Measurements from ENCODE around the gene MXD1.
"Not testable (repeated sequence)": the region's sequence is repeated elsewhere in the genome, so short reads cannot be mapped to it uniquely, and the experiment has no call there.

MXD1 gene

DNA sequence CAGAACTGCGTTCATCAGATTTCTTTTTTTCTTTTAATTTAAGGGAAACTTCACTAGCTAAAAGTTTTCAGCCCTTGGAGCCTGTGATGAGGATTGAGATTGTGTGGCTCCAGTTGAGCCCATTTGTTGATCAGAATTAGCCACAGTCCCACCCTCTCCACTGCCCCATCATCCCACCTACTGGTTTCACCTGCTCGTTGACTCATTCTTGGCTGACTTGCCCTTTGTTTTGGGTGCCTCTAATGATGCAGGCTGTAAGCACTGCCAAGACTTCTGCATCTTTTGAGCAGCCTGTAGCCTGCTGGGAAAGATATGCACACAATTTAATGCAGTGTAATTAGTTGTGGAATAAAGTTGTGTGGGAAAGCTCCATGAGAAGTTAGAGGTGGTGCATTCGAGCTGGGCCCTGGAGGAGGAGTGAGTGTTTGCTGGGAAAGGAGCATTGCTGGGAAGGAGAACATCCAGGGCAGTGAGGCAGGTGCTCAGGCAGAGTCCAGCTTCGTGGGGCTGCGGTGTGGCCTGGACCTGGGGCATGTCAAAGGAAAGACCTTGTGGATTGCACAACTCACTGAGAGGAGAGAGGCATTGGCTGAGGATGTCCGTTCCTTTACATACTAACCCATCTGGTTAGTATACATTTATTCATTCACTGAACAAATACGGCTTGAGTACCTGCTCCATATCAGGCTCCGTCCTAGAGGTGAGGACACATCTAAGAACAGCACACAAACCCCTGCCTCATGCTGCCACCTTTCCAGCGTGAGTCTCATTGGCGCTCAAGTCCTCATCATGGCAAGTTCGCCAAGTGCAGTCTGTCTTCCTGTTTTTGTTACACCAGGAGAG lies 28.3 kb downstream of the MXD1 start:
- no peaks in the 10 kb centered on the region for H3K27me3 Mint-ChIP-seq
- DNase-seq (ENCODE audit: low spot score in 2 of 2) (no peak), ATAC-seq (ENCODE audit: low read depth) (no peak)
- H3K36me3 Mint-ChIP-seq, result peaks cover 24% of the 10 kb centered on the region
- no peak overlapping the region for H3K4me3 Mint-ChIP-seq
- no peak overlapping the region for H3K27ac Mint-ChIP-seq
- peaks cover 8% of the 10 kb centered on the region for H3K4me1 Mint-ChIP-seq
- no peaks in the 10 kb centered on the region for H3K9me3 Mint-ChIP-seq

GRCh38 chr2:69943843-69944525 lies 29.1 kb downstream of the MXD1 start:
- Mint-ChIP-seq H3K27ac (no peak overlapping the region), H3K4me1 (peaks cover 8% of the 10 kb centered on the region)
- ATAC-seq (ENCODE audit: low read depth), result no peak

DNA sequence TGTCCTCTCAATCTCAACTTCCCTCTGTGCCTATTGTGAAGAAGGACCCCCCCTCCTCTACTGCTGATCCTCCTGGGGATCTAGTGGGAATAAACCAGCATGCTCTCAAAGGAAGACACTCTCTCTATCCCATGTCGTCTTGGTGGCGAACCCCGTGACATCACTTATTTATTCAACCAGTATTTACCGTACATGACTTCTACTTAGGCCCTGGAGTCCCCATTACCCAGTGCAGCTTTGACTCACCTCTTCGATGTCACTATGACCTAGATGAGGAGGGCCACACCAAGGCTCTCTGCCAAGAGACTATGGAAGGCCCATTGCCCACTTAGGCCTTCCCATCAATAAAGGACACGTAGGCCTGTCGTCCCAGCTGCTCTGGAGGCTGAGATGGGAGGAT lies 29.8 kb downstream of the MXD1 start:
- DNase-seq (ENCODE audit: low spot score in 2 of 2) (no peak), ATAC-seq (ENCODE audit: low read depth) (no peak)
- H3K27me3 Mint-ChIP-seq, result no peaks in the 10 kb centered on the region
- H3K9me3 Mint-ChIP-seq, result no peaks in the 10 kb centered on the region
- peaks cover 10% of the 10 kb centered on the region for H3K36me3 Mint-ChIP-seq
- H3K4me3 Mint-ChIP-seq, result no peak overlapping the region
- no peak overlapping the region for H3K27ac Mint-ChIP-seq
- peaks cover 8% of the 10 kb centered on the region for H3K4me1 Mint-ChIP-seq

More at GRCh38 chr2:69943843-69944525, 29.1 kb downstream of the MXD1 start:
- Mint-ChIP-seq H3K36me3 (peaks cover 16% of the 10 kb centered on the region), H3K9me3 (no peaks in the 10 kb centered on the region), H3K27me3 (no peaks in the 10 kb centered on the region), H3K4me3 (no peak overlapping the region)
- no peak for DNase-seq (ENCODE audit: low spot score in 2 of 2)

GRCh38 chr2:69945441-69945840 lies 30.5 kb downstream of the MXD1 start:
- peaks cover 10% of the 10 kb centered on the region for H3K36me3 Mint-ChIP-seq
- no peak for DNase-seq (ENCODE audit: low spot score in 2 of 2)
- H3K9me3 Mint-ChIP-seq, result no peaks in the 10 kb centered on the region
- ATAC-seq (ENCODE audit: low read depth), result no peak
- no peak overlapping the region for H3K4me3 Mint-ChIP-seq
- no peak overlapping the region for H3K27ac Mint-ChIP-seq
- H3K27me3 Mint-ChIP-seq, result no peaks in the 10 kb centered on the region
- peaks cover 8% of the 10 kb centered on the region for H3K4me1 Mint-ChIP-seq

DNA sequence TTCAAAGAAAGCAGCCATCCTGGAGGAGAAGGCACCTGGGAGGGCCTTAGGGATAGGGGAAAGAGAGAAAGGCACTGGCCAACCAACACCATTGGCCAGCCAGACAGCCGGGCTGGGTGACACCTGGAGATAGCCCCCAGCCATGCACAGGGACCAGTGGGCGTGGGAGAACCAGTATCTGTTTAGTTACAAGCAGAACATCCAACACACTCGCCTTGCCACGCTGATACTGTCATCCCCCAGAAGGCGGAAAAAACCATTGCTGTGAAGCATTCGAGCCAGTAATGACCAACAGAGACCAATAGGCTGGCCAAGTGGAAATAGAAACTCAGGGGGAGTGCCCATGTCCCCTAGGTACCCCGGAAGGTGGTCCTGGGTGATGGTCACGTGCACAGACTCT lies 31.0 kb downstream of the MXD1 start:
- DNase-seq (ENCODE audit: low spot score in 2 of 2) (no peak), ATAC-seq (ENCODE audit: low read depth) (no peak)
- H3K27ac Mint-ChIP-seq, result no peak overlapping the region
- peaks cover 8% of the 10 kb centered on the region for H3K4me1 Mint-ChIP-seq
- no peaks in the 10 kb centered on the region for H3K27me3 Mint-ChIP-seq
- no peak overlapping the region for H3K4me3 Mint-ChIP-seq
- H3K36me3 Mint-ChIP-seq, result peaks cover 10% of the 10 kb centered on the region
- H3K9me3 Mint-ChIP-seq, result no peaks in the 10 kb centered on the region

GRCh38 chr2:69946351-69947324 lies 31.7 kb downstream of the MXD1 start:
- DNase-seq (ENCODE audit: low spot score in 2 of 2), result no peak
- no peak overlapping the region for H3K27ac Mint-ChIP-seq
- peaks cover 8% of the 10 kb centered on the region for H3K4me1 Mint-ChIP-seq
- H3K9me3 Mint-ChIP-seq, result no peaks in the 10 kb centered on the region
- H3K36me3 Mint-ChIP-seq, result peaks cover 10% of the 10 kb centered on the region
- H3K27me3 Mint-ChIP-seq, result no peaks in the 10 kb centered on the region
- peak; percentile 44 for ATAC-seq (ENCODE audit: low read depth)
- H3K4me3 Mint-ChIP-seq, result no peak overlapping the region

GRCh38 chr2:69947325-69947931 lies 32.5 kb downstream of the MXD1 start:
- Mint-ChIP-seq H3K27me3 (peaks cover 2% of the 10 kb centered on the region), H3K9me3 (no peaks in the 10 kb centered on the region), H3K27ac (no peak overlapping the region), H3K36me3 (peaks cover 6% of the 10 kb centered on the region), H3K4me3 (no peak overlapping the region), H3K4me1 (peaks cover 10% of the 10 kb centered on the region)
- ATAC-seq (ENCODE audit: low read depth), result no peak
- no peak for DNase-seq (ENCODE audit: low spot score in 2 of 2)

- H3K4me3 Mint-ChIP-seq, result no peak overlapping the region
- peaks cover 3% of the 10 kb centered on the region for H3K36me3 Mint-ChIP-seq
- ATAC-seq (ENCODE audit: low read depth) (no peak), DNase-seq (ENCODE audit: low spot score in 2 of 2) (no peak)
- H3K27ac Mint-ChIP-seq, result no peak overlapping the region
- H3K9me3 Mint-ChIP-seq, result no peaks in the 10 kb centered on the region
- peaks cover 2% of the 10 kb centered on the region for H3K27me3 Mint-ChIP-seq
- H3K4me1 Mint-ChIP-seq, result peaks cover 14% of the 10 kb centered on the region
Observed at GRCh38 chr2:69948032-69948962, 33.4 kb downstream of the MXD1 start.

DNA sequence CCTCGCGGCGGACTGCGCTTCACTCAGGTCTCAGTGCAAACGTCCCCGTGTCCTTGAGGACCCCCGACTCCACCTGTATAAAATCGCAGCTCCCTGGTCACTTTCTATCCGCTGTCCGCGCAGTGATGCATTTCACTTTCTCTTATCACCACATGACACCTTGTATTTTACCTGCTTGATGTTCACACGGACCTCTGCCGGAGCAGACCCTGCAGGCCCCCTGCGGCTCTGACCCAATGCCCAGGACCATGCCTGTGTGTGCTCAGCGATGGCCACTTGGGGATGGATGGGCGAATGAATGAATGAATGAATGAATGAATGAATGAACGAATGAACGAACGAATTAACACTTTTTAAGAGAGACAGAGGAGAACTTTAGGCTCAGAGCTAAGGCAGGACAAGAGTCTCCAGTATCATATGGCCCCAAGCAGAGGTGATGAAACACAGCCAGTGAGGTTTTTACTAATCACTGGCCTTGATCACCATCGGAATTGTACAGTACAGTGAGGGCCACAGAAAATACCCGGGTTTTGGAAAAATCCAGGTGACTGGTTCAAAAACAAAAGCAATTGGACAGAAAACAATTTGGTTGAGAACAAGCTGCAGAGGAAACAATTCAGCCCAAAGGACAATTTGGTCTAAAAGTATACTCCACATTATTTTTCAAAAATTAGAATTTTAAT lies 34.2 kb downstream of the MXD1 start:
- DNase-seq (ENCODE audit: low spot score in 2 of 2), result no peak
- peaks cover 14% of the 10 kb centered on the region for H3K4me1 Mint-ChIP-seq
- H3K4me3 Mint-ChIP-seq, result no peak overlapping the region
- no peak overlapping the region for H3K27ac Mint-ChIP-seq
- ATAC-seq (ENCODE audit: low read depth), result no peak
- no peaks in the 10 kb centered on the region for H3K9me3 Mint-ChIP-seq
- H3K36me3 Mint-ChIP-seq, result peaks cover 2% of the 10 kb centered on the region
- peaks cover 2% of the 10 kb centered on the region for H3K27me3 Mint-ChIP-seq

DNA sequence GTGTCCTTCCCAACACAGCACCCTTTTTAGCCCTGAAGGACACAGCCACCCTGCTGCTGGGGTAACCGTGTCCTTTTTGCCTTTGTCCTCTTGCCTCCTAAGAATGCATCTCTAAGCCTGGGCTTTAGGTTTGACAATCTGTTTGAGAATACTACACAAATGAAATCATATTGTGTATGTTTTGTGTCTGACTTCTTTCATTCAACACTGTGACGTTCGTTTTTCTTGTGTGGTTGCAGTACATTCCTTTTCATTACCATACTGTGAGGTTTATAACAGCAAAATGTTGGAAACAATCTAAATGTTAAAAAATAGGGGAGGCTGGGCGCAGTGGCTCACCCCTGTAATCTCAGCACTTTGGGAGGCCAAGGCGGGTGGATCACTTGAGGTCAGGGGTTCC lies 35.3 kb downstream of the MXD1 start:
- Mint-ChIP-seq H3K4me1 (peaks cover 14% of the 10 kb centered on the region), H3K9me3 (no peaks in the 10 kb centered on the region), H3K27me3 (peaks cover 2% of the 10 kb centered on the region), H3K4me3 (no peak overlapping the region), H3K27ac (no peak overlapping the region), H3K36me3 (no peaks in the 10 kb centered on the region)
- ATAC-seq (ENCODE audit: low read depth), result no peak
- DNase-seq (ENCODE audit: low spot score in 2 of 2), result no peak

GRCh38 chr2:69950671-69951070 lies 35.8 kb downstream of the MXD1 start:
- not testable (repeated sequence) for H3K36me3 Mint-ChIP-seq; H3K27me3 Mint-ChIP-seq; ATAC-seq (ENCODE audit: low read depth); DNase-seq (ENCODE audit: low spot score in 2 of 2); H3K9me3 Mint-ChIP-seq; H3K27ac Mint-ChIP-seq; H3K4me3 Mint-ChIP-seq
- H3K4me1 Mint-ChIP-seq, result peaks cover 14% of the 10 kb centered on the region

GRCh38 chr2:69952336-69953115 lies 37.6 kb downstream of the MXD1 start:
- H3K27ac Mint-ChIP-seq, result no peak overlapping the region
- no peak for DNase-seq (ENCODE audit: low spot score in 2 of 2)

More at GRCh38 chr2:69952336-69953115, 37.6 kb downstream of the MXD1 start:
- H3K36me3 Mint-ChIP-seq, result no peaks in the 10 kb centered on the region
- peaks cover 8% of the 10 kb centered on the region for H3K4me1 Mint-ChIP-seq
- ATAC-seq (ENCODE audit: low read depth), result no peak
- peaks cover 3% of the 10 kb centered on the region for H3K27me3 Mint-ChIP-seq
- no peaks in the 10 kb centered on the region for H3K9me3 Mint-ChIP-seq
- H3K4me3 Mint-ChIP-seq, result no peak overlapping the region

Measured in memory B cell (primary cell).